Bronchial epithelial cell (primary cell): ENCODE measurements around the gene FAHD1. TPM values are rescaled to one million over a fixed set of nuclear protein-coding genes. Genes with fewer than 3 reads are reported as not detected.

ENCODE experiments used
- DNase-seq: peaks from one replicate; pipeline ENCODE4 v3.0.0-alpha.2; 2010; ENCODE audit warnings: low read depth
- FAIRE-seq: peaks from 2 replicates; lab custom pipeline; 2011; peaks lifted over from hg19 to GRCh38; lab: Jason Lieb, UNC
- H3K27me3 ChIP-seq: 2 replicates; pipeline ENCODE4 v1.5.1; 2011; ENCODE audit warnings: low read length; ENCODE audit not compliant: control insufficient read depth, insufficient read depth
- H3K36me3 ChIP-seq: 2 replicates; pipeline ENCODE4 v1.5.1; 2011; ENCODE audit warnings: low read length; ENCODE audit not compliant: control insufficient read depth, insufficient read depth
- H3K4me3 ChIP-seq: 2 replicates; pipeline ENCODE4 v1.5.1; 2011; ENCODE audit warnings: mild to moderate bottlenecking, low read depth, low read length, control low read depth
- total RNA-seq: library from RNA; depleted of rRNA; stranded (reverse); fragments of >200 nt; gene quantifications from 2 replicates; pipeline ENCODE4 v1.2.1, GENCODE V29; 2014
- TF ChIP-seq, protein P1 (sequence below): IDR thresholded peaks from 2 replicates; pipeline ENCODE4 v1.5.1; 2011; ENCODE audit warnings: mild to moderate bottlenecking, moderate library complexity, low read length, control low read depth, inconsistent platforms; ENCODE audit not compliant: insufficient read depth, severe bottlenecking

FAHD1 gene
- total RNA-seq = 61.6 and 61.9 TPM in 2 replicates

DNA sequence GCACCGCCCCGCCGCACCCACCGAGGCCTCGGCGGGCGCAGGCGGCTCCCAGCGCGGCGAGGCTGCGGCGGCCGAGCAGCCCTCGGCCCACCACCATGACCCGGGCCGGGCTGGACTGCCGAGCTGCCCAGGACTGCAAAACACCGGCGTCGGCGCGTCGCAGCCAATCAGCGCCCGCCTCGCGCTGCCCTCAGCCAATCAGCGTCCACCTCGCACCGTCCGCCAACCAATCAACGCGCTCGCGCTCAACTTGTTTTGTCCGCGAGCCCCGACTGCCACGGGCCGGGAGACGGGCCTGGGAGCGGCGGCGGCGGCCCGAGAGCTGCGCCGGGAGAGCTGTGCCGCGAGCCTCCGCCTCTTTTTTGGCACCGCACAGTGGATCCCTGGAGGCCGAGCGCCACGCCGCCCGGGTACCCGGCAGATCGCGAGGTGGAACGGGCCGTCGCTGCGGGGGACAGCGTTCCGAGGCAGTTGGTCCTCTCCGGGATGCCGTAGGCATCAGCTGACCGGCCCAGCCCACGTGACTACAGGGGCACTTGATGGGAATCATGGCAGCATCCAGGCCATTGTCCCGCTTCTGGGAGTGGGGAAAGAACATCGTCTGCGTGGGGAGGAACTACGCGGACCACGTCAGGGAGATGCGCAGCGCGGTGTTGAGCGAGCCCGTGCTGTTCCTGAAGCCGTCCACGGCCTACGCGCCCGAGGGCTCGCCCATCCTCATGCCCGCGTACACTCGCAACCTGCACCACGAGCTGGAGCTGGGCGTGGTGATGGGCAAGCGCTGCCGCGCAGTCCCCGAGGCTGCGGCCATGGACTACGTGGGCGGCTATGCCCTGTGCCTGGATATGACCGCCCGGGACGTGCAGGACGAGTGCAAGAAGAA, at the start of gene FAHD1, which contains the start of gene HAGH:
Gene FAHD1, plus strand, starts transcription at position 516 of the 883 bp plus-strand sequence. Its CDS starts 33 bp downstream, at position 549.
Gene HAGH, minus strand, starts transcription at position 135 of the 883 bp plus-strand sequence. Its CDS starts 38 bp downstream, at position 97.
- DNase-seq = peak; percentile 83
- Histone ChIP-seq H3K4me3 (peak within 1 kb of the TSS; percentile 100), H3K27me3 (no peaks in the 10 kb centered on the region), H3K36me3 (peaks cover 6% of the 10 kb centered on the region)
- TF ChIP-seq, protein P1, sequence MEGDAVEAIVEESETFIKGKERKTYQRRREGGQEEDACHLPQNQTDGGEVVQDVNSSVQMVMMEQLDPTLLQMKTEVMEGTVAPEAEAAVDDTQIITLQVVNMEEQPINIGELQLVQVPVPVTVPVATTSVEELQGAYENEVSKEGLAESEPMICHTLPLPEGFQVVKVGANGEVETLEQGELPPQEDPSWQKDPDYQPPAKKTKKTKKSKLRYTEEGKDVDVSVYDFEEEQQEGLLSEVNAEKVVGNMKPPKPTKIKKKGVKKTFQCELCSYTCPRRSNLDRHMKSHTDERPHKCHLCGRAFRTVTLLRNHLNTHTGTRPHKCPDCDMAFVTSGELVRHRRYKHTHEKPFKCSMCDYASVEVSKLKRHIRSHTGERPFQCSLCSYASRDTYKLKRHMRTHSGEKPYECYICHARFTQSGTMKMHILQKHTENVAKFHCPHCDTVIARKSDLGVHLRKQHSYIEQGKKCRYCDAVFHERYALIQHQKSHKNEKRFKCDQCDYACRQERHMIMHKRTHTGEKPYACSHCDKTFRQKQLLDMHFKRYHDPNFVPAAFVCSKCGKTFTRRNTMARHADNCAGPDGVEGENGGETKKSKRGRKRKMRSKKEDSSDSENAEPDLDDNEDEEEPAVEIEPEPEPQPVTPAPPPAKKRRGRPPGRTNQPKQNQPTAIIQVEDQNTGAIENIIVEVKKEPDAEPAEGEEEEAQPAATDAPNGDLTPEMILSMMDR = no peak
- FAIRE-seq = peak; percentile 92

GRCh38 chr16:1777375-1778199, 49.4 kb upstream of the FAHD1 start:
- DNase-seq = no peak
- TF ChIP-seq, protein P1 = no peak
- Histone ChIP-seq H3K4me3 (no peak overlapping the region), H3K27me3 (no peaks in the 10 kb centered on the region), H3K36me3 (peaks cover 24% of the 10 kb centered on the region)
- no peak for FAIRE-seq

DNA sequence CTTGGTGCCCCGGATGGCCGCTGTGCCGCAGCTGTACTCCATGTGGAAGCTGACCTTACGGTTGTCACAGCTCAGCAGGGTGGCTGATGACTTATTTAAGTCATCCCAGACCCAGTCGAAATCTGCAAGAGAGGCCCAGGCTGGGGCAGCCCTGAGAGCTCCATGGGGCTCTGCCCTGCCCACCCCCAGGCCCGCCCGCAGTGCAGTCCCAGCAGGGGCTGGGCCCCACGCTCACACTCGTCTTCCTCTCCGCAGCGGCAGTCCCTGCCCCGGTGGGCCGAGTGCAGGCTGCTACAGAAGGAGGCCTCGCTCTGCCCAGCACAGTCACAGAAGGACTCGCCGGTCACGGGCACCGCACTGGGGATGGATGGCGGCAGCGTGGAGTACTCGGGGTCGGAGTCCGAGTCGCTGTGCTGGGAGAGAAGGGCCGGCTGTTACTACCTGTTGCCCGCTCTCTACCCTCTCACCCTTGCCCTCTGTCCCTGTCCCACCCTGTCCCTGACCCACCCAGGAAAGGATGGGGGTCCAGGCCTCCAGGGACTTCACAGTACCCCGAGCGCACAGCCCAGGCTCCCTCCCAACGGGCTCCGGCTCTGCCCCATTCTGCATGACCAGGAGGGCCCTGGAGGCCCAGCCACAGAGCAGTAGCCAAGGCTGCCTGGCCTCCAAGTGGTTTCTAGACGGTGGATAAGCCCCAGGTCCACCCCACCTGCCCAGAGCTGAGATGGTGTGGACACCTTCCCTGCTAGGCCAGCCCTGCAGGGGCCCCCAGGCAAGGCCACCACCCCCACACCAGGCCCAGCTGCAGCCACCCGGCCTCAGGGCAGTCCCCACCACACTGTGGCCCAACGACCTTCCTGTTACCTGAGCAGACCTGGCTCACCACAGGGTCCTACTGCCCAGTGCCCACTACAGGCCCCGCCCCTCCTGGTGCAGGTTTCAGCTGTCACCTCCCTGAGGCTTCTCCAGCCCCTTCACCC, 48.5 kb upstream of the FAHD1 start:
- DNase-seq (no peak), FAIRE-seq (no peak)
- Histone ChIP-seq H3K27me3 (no peaks in the 10 kb centered on the region), H3K4me3 (no peak overlapping the region), H3K36me3 (peaks cover 24% of the 10 kb centered on the region)
- TF ChIP-seq, protein P1 = no peak

DNA sequence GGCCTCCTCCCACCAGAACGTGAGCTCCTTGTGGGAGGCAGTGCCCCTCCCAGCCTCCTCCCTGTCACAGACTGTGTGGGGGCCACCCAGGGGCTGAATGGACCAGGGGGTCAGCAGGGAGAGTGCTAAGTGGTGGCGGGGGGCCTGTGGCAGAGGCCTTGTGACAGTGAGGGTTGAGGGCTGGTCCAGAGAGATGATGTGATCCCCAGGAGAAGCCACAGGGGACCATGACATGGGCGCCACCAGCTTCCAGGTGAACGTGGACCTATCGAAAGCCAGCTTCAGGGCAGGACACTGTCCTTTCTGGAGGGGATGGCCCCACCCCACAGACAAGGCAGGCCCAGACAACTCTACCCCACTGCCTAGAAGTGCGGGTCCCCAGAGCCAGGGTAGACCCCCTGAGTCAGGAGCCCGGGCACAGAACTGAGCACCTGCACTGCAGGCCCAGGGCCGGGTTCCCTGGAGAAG, 47.7 kb upstream of the FAHD1 start:
- DNase-seq (no peak), FAIRE-seq (no peak)
- TF ChIP-seq, protein P1 = no peak
- H3K27me3 ChIP-seq = no peaks in the 10 kb centered on the region
- no peak overlapping the region for H3K4me3 ChIP-seq
- peaks cover 24% of the 10 kb centered on the region for H3K36me3 ChIP-seq
